Stimulated activated CD4-positive, alpha-beta T cell treated with anti-CD3 and anti-CD28 coated beads, TNF-alpha, amount 100 ng/mL, for 24 hours (primary cell): ENCODE data around the gene PDX1.

Source experiments
- DNase-seq, 3 experiments: peaks; one replicate each; pipeline ENCODE4 v3.0.0-alpha.2; 2020; ENCODE audit warnings: low read depth in 3 of 3

PDX1 gene

DNA sequence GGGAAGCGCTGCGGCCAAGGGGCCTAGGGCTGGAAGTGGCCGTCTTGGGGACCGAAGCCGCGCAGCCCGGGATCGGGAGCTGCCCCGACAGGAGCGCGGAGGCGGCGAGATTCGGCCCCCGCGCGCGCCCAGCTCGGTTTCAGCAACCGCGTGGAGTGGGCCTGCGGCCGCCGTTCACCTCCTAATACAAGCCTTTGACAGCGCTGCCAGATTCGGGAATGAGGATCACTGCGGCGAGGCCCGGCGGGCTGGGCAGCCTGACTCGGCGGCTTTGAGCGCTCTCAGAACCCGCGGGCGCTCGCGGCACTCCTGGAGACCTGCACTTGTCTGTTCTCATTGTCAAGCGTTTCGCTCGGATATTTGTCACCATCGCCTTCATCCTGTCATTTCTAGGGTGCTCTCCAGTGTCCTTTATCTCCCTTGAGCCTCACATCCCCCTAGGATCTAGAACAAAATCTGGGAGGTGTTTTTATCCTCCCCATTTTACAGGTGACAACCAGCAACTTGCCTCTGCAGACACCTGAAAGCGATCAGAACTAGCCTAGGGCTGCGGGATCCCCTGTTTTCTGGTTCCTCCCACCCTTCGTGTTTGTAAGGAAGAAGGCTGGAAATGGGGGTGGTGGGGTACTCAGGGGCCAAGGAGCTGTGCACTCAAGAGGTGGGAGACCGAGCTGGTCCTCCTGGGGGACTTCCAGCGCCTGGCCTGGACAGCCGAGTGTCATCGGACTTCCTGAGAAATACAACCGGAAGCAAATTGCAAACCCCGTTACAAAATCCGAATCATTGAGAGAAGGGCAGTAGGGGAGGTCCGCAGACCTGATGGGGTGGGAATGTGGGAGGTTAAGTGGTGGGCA lies 50.8 kb downstream of the PDX1 start:
- no peak for DNase-seq

- DNase-seq = no peak
Observed at GRCh38 chr13:27971236-27971645, 51.4 kb downstream of the PDX1 start.

DNA sequence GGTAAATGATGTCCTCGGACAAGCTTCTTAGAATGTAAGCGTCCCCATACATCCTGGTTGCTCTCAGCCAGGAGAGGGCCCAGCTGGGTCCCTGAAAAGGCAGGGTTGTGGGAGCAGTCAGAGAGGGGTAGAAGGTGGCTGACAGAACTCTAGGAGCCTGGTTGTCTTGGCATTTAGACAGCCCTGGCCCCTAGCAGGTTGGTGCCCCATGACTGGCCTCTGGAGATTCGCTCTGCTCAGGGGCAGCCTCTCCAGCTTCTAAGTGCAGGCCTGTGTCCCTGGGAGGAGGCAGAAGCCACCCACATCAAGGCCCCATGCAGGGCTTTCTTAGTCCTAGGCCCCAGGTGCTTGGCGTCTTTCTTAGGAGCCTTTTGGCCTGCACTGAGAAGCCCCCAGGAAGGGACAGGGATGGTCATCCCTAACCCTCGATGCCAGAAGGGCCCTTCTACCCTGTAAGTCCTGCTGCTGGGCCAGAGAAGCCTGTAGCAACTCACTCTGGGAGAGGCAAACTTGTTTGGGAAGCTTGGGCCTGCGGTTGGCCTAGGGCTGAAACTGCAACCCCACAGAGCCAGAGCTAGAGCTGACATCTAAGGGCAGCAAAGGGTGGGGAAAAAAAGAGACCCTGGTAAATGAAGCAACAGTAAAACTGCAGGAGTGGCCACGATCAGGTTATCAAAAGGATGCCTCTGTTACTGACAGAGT lies 52.1 kb downstream of the PDX1 start:
- DNase-seq = no peak

DNA sequence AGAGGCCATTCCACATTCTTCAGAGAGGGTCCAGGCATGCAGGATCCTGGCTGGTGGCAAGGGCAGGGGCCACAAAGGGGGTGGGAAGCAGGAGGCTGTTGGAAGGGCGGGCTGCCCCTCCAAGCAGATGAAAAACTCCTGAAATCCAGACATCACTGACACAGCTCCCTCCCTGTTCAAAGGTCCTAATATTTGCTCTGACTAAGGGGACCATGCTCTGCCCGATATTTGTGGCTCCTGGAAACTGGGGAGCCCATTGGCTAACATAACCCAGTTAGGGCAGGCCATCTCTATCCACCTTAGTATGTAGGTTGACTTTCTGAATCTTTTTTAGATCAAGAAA lies 52.6 kb downstream of the PDX1 start:
- no peak for DNase-seq

- DNase-seq = no peak
Observed at GRCh38 chr13:27973291-27973690, 53.5 kb downstream of the PDX1 start.

DNA sequence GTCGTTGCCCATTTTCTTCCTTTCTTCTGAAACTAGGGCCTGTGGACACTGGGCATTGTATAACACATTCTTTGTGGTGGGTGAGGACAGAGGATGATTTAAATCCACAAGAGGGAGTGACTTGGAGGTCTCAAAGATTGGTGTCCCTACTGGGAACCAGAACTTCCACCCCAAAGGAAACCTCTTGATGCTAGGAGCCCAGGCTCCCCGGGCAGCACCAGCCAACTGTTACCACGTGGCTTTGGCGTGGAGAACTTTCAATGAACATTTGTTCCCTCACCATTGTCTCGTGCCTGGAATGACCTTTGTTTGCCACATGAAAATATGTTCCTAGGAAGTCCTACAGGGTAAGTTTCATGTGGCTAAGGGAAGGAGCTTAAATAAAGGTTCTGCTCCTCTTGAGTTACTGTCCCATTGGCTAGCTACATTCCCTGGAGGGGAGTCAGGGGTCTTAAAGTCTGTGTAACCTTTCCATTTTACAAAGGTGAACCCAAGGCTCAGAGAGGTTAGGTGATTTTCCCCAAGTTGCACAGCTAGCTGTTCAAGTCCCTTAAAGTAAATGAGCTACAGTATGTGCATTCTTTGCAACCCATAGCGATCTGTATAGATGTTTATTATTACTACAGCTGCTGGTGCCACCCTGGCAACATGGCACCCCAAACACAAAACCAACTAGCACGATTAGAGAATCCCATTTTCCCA lies 54.3 kb downstream of the PDX1 start:
- DNase-seq = no peak
